ENCODE results near the gene PLEKHA6. TPM values are rescaled to one million over a fixed set of nuclear protein-coding genes. Genes with fewer than 3 reads are reported as not detected.

Gene PLEKHA6
- total and polyA plus RNA-seq, 2 of the 4 experiments (the other 2 are of a cell fraction), result 8.2 to 19.9 TPM

DNA sequence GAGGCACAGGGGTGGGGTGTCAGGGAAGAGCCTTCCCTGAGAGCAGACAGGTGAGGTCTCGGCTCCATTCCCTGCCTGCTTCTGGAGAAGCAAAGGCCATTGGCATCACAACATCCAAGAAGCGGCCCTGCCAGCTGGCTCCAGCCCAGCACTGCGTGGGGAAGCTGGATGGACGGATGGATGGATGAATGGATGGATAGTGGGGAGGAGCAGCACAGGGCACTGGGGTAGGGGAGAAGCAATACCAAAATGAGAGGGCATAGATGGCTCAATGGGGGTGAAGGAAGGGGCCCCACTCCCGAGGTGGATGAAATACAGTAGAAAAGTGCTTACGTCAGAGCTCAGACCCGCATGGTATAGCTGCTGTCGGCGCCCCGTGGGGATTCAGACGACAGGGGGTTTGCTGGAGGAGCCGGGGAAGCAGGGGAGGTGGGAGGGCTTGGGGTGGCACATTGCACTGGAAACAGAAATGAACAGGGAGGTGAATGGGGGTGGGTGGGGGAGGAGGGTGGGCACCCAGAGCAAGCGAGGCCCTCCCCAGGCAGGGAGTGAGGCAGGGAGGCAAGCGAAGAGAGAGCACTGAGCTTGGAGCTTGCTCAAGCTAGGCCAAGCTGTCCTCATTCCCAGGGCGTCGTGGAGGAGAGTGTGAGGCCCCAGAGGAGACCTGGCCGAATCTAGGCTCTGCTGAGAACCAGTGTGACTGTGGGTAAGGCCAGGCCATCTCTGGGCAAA is 136.4 kb downstream of the PLEKHA6 start:
- Histone ChIP-seq H3K27ac (ENCODE audit: insufficient read depth, low read length) (no peak overlapping the region), H2AK5ac (ENCODE audit: low read depth, low read length) (no peak overlapping the region), H3K14ac (replicated peaks; ENCODE audit: low read depth, low read length) (no peak overlapping the region), H3K9ac (ENCODE audit: low read depth, low read length) (no peak overlapping the region), H2BK120ac (ENCODE audit: low read depth, low read length) (no peak overlapping the region), H3K79me1 (ENCODE audit: low read depth in 1 of 2, low read length in 2 of 2) (no peaks in the 10 kb centered on the region), H3K27me3 (ENCODE audit: control insufficient read depth, insufficient read depth, low read length) (no peaks in the 10 kb centered on the region), H2BK5ac (ENCODE audit: low read depth, low read length, poor library complexity, severe bottlenecking) (no peak overlapping the region), H2BK15ac (ENCODE audit: low read depth, low read length) (no peak overlapping the region), H4K5ac (ENCODE audit: low read depth, low read length) (no peak overlapping the region), H3K9me1 (ENCODE audit: insufficient read depth, low read length) (peaks cover 6% of the 10 kb centered on the region), H3K36me3 (ENCODE audit: control insufficient read depth, insufficient read depth, low read length) (peaks cover 32% of the 10 kb centered on the region), H3K9me3 (ENCODE audit: control insufficient read depth, insufficient read depth, low read length) (no peaks in the 10 kb centered on the region), H3K4me2 (ENCODE audit: low read depth, low read length) (no peak overlapping the region), H3K18ac (ENCODE audit: low read depth, low read length) (no peak overlapping the region), H2AFZ (replicated peaks; ENCODE audit: low read length, poor library complexity) (no peak overlapping the region), H4K91ac (ENCODE audit: insufficient read depth, low read depth, low read length) (no peak overlapping the region), H3K56ac (ENCODE audit: extremely low read depth, insufficient read depth, low read length) (no peak overlapping the region), H4K20me1 (ENCODE audit: insufficient read depth, low read length) (no peaks in the 10 kb centered on the region), H2AK9ac (replicated peaks; ENCODE audit: low read depth, low read length, poor library complexity) (no peak overlapping the region), H3K23ac (ENCODE audit: low read depth, low read length) (no peak overlapping the region), H2BK20ac (ENCODE audit: low read depth, low read length) (no peak overlapping the region), H3K4me3 (ENCODE audit: insufficient read depth, low read depth, low read length) (no peak overlapping the region), H3K4me1 (ENCODE audit: control insufficient read depth, insufficient read depth, low read length) (peaks cover 4% of the 10 kb centered on the region), H3K4ac (ENCODE audit: low read depth, low read length) (no peak overlapping the region), H4K8ac (ENCODE audit: low read depth in 2 of 2, low read length in 2 of 2) (no peak overlapping the region)
- ChIA-PET CTCF (interaction anchor here (1.1 kb wide), 1 partner anchor 136 kb away, joined by 6 read pairs; the partner anchor contains the start of gene PLEKHA6), POLR2A (ENCODE audit: unreplicated experiment) (no interaction called here)
- whole genome bisulfite sequencing, 2 experiments (ENCODE audit: extremely low coverage in 2 of 2, insufficient read length in 1 of 2), result 80% methylated on average over 8 of the region's 17 CpGs; no CpG with 5 or more reads in 1 of the 2 experiments
- ATAC-seq (ENCODE audit: low read depth) (no peak), DNase-seq (no peak)
- TF ChIP-seq CEBPB (IDR thresholded peaks at IDR 0.05; ENCODE audit: low read depth, low read length) (no peak), SMC3 (IDR thresholded peaks at IDR 0.05; ENCODE audit: low read depth, low read length) (no peak), MAFK (IDR thresholded peaks at IDR 0.05; ENCODE audit: low read depth, low read length) (no peak), POLR2A (IDR thresholded peaks at IDR 0.05; ENCODE audit: low read depth, low read length) (no peak), MAZ (IDR thresholded peaks at IDR 0.05; ENCODE audit: borderline replicate concordance, low read depth, low read length) (no peak), NFE2L2 (IDR thresholded peaks at IDR 0.05; ENCODE audit: low read depth, low read length) (no peak), RFX5 (IDR thresholded peaks at IDR 0.05; ENCODE audit: low read depth, low read length) (no peak), RCOR1 (IDR thresholded peaks at IDR 0.05; ENCODE audit: insufficient replicate concordance, low read length) (no peak), MXI1 (IDR thresholded peaks at IDR 0.05; ENCODE audit: borderline replicate concordance, low read depth, low read length) (no peak)
- TF ChIP-seq, protein P1, sequence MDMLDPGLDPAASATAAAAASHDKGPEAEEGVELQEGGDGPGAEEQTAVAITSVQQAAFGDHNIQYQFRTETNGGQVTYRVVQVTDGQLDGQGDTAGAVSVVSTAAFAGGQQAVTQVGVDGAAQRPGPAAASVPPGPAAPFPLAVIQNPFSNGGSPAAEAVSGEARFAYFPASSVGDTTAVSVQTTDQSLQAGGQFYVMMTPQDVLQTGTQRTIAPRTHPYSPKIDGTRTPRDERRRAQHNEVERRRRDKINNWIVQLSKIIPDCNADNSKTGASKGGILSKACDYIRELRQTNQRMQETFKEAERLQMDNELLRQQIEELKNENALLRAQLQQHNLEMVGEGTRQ (IDR thresholded peaks at IDR 0.05; ENCODE audit: low read depth, low read length), result no peak
- dilution Hi-C loops (cut with HindIII; ENCODE audit: low sequenced_read_pairs, unreplicated experiment), result no loop called here
- BruUV-seq (replicated peaks), result no TSS peak
- in situ Hi-C loops (cut with MboI; ENCODE audit: low sequenced_read_pairs), result no loop called here
- intact Hi-C loops (cut with micrococcal nuclease), result no loop called here

Measured in IMR-90 (cell line).